HG03457 (cell line): ENCODE results near the gene ACAT1.
"Not testable (repeated sequence)": the region's sequence is repeated elsewhere in the genome, so short reads cannot be mapped to it uniquely, and the experiment has no call there.

Source experiments
- ATAC-seq: cut with Tn5 transposase; IDR thresholded peaks from one replicate; pipeline ENCODE4 v1.9.1; 2021; ENCODE audit warnings: moderate number of reproducible peaks; ENCODE audit not compliant: unreplicated experiment

Gene ACAT1

DNA sequence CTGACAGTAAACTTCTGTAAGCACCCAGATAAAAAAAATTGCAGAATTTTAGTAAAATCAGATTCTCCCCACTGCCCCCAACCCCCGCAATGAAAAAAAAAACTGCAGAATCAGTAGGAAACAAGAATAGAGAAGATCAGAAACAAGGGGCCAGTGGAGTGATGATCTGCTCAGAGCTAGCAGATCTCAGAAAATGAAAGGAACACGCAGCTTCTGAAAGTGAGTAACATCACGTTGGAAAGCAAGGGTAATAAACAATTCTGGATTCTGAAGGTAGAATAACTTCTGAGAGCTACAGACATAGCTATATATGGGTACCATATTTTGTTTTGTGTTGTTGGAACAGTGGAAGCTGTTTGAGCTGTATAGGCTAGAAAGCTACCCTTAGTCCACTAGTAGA lies 23.2 kb downstream of the ACAT1 start:
- ATAC-seq: no peak

DNA sequence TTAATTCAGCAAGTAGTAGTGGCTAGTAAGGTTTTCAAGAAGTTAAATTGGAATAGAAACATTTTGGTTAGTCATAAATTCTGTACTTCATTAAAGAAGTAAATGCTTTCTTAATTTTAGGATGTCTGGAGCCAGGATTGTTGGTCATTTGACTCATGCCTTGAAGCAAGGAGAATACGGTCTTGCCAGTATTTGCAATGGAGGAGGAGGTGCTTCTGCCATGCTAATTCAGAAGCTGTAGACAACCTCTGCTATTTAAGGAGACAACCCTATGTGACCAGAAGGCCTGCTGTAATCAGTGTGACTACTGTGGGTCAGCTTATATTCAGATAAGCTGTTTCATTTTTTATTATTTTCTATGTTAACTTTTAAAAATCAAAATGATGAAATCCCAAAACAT lies 25.8 kb downstream of the ACAT1 start:
- no peak for ATAC-seq

DNA sequence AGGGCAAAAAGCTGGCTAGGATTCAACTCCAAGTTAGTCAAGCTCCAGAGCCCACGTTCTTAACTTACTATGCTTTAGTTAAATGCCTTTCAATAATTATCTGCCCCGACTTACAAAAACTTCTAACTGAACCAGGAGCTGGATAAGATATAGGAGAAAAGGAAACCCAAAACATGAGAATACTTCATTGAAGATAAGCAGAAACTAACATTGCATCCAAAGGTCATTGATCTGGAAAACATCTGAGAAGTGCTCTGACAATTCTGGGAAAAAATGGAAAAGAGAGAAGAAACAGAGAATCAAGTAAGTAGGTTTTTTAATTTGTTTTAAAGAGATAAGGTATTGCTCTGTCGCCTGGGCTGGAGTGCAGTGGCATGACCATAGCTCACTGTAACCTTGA lies 27.2 kb downstream of the ACAT1 start:
- ATAC-seq: no peak

DNA sequence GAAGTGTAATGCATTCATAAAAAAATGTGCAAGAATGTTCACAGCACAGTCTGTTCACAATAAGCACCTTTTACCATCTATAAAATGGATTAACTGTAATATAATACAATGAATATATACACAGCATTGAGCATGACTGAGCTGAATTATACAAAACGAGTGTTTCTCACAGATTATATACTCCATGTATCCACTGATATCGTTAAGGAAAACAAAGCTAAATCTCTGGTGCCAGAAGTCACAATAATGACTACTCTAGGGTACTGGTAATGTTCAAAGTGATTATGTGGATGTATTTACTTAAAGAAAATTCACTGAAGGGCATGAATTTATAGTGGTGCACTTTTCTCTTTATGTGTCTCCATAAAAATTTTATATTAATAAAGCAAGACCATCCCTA lies 33.2 kb downstream of the ACAT1 start:
- no peak for ATAC-seq

DNA sequence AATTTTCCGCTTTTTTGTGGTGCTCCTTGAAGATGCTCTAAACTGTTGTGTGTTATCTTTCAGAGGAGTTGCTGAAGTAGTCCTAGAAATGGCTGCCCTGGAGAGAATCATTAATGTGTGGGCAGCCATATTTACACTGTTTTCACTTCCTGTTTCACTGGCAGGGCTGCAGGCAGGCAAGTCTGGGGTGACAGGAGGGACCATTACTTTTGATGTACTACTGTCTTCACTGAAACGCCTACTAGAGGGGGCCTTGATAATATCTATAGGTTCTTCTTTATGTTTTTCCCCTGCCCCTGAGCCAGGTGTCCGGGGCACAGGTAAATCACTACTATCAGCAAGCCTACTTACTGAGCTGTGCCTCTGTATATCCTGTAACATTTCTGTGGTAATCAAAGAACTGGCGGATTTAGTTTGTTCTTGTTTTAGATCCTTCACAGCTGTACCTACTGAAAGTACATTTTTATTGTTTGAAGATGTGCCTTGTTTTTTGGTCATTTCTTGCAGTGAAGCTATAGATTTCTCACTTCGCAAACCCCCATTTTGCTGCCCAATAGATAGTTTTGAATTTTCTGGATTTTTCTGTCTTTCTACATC lies 39.7 kb downstream of the ACAT1 start:
- ATAC-seq: peak; percentile 96

DNA sequence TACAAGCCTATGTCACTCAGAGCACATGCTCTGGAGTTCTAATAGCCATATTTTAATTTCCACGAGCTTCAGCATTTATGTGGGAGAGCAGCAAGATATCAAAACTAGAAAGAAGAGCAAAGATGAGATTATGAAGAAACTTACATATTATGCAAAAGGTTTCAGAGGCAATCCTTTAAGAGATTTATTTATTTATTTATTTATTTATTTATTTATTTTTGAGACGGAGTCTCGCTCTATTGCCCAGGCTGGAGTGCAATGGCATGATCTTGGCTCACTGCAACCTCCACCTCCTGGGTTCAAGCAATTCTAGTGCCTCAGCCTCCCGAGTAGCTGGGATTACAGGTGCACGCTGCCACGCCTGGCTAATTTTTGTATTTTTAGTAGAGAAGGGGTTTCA lies 41.5 kb downstream of the ACAT1 start:
- ATAC-seq: not testable (repeated sequence)

DNA sequence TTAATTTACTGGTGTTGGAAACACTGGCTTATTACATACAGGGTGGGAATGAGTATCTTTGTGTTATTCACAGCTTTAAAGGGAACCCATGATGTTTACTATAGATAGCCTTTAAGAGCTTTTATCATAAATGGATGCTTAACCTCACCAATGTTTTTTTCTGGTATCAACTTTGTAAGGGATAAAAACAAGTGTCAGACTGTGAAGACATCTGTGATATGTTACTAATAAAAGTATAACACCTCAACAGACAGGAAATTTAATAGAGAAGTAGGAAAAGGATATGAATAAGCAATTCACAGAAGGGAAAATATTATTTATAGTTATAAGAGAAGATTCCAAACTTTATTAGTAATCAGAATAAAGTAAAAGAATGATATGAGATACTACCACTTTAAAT lies 46.3 kb downstream of the ACAT1 start:
- no peak for ATAC-seq

DNA sequence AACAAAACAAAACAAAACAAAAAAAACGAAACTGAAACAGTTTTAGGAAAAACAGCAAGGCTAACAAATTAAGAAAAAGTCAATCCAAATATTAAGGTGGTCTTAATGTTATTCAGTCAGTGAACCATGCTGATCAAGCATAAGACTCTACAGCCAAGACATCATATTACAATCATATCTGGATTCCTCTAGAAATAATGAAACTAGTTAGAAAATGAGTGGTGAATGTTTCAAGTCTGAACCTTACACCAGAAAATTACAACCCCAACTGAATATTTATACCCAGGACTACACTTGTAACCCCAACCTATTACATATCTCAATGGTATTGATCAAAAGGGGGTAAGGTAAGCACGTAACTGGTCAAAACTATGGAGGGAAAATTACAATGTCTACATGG lies 48.8 kb downstream of the ACAT1 start:
- no peak for ATAC-seq

DNA sequence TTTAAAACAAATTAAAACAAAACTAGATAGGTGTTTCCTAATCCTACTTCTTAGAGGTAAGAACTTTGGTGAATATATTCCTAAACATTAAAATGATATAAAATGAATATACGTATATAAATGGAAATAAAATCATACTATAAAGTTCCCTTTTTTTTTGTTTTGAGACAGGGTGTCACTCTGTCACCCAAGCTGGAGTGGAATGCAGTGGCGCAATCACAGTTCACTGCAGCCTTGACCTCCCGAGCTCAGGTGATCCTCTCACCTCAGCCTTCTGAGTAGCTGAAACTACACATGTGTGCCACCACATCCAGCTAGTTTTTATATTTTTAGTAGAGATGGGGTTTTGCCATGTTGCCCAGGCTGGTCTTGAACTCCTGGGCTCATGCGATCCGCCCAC lies 56.2 kb downstream of the ACAT1 start:
- no peak for ATAC-seq

DNA sequence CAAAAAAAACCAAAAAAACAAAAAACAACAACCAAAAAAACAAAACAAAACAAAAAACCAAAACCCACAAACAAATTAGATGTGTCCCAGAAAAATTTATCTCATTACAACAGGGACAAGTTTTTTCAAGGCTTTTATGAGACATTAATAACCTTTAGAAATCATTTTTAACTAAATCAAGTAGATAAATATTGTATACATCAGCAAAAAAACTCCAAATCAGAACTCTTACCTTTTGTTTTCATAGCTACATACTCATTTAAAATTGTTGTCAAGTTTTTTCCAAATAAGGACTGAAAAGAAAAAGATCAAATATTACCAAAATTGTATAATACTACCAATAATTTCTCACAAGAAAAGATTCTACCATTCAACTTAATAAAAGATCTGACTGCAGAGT lies 72.4 kb downstream of the ACAT1 start:
- no peak for ATAC-seq

DNA sequence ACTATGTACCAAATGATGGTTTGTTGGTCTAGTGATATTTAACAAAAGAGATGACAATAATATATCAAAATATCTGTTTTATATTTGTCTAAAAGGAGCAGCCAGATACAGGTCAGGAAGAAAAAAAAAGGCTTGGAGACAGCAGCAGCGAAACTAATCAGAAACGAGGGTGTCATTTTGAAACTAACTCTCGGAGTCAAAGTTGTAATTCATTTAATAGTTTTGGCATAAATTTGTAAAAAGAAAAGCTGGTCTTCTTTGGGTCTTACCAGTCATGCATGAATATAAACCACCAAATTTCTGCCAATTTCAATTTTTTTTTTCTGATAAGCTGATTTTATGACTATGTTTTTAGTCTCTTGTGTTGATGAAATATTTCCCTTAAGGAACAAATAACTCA lies 75.5 kb downstream of the ACAT1 start:
- no peak for ATAC-seq
